ENCODE measurements around the gene TMEM130.
"Not testable (repeated sequence)": the region's sequence is repeated elsewhere in the genome, so short reads cannot be mapped to it uniquely, and the experiment has no call there.

Gene TMEM130

DNA sequence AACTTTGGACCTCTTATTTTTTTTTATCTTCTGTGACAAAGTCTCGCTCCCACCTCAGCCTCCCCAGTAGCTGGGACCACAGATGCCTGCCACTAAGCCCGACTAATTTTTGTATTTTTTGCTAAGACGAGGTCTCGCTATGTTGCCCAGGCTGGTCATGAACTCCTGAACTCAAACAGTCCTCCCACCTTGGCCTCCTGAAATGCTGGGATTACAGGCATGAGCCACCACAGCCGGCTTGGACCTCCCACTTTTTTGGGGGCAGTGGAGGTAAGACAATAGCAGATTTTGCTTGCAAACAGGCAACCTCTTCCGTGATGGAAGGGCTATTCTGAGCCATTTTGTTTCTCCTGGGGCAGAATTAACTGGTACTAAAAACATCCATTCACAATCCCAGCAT, 7.3 kb upstream of the TMEM130 start:
- no peak for DNase-seq

DNA sequence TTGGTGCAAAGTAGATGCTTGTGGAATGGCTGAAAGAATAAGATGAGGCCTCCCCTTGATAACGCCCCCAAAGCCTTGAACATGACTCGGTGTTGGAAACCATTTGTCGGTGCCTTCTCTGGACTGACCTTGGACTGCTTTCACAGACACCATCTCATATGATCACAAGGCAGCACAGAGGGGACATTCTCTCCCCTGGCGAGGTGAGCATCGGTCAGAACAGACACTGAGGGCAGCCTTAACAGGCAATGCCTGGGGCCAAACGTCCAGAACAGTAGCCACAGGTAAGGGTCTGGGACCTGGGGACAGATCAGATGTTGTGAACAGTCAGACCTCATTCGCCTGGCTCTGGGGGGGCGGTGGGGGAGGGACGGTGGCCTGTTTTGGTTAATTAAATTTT, 5.7 kb upstream of the TMEM130 start:
- no peak for DNase-seq

DNA sequence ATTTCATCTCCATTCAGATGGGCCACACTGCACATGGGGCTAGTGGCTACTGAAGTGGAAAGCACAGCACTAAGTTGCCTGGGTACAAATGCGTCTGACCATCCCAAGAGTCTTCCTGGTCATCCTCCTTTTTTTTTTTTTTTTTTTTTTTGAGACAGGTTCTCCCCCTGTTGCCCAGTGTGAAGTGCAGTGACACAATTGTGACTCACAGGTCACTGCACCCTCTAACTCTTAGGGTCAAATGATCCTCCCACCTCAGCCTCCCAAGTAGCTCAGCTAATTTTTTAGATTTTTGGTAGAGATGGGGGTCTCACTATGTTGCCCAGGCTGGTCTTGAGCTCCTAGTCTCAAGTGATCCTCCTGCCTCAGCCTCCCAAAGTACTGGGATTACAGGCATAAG, 5.1 kb upstream of the TMEM130 start:
- no peak for DNase-seq

DNA sequence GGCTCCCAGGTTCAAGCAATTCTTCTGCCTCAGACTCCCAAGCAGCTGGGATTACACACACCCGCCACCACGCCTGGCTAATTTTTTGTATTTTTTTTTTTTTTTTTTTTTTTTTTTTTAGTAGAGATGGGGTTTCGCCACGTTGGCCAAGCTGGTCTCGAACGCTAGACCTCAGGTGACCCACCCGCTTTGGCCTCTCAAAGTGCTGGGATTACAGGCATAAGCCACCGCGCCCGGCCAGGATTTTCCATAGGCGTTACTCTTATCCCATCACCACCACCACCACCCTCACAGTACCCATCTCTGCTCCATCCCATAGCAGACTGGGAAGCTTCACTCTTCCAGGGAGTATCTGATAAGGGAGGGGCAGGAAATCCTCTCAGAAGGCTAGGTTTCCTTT, 3.8 kb upstream of the TMEM130 start:
- not testable (repeated sequence) for DNase-seq

DNA sequence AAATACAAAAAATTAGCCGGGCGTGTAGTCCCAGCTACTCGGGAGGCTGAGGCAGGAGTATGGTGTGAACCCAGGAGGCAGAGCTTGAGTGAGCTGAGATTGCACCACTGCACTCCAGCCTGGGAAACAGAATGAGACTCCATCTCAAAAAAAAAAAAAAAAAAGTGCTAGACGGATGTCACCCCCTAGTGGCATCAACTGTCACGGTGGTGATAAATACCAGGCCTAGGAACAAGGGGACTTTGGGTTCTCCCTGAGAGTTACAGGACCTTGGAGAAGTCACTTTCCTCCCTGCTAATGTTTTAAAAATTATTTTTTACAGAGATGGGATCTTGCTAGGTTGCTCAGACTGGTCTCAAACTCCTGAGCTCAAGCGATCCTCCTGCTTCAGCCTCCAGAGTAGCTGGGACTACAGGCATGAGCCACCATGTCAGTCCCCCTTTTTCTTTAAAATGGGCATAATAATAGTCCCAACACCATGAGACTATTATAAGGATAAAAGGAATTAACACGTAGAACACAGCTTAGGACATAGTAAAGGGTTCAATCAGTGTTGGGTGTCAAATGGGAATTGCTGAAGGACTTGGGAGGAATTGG, 2.6 kb upstream of the TMEM130 start:
- DNase-seq: peak; percentile 34

DNA sequence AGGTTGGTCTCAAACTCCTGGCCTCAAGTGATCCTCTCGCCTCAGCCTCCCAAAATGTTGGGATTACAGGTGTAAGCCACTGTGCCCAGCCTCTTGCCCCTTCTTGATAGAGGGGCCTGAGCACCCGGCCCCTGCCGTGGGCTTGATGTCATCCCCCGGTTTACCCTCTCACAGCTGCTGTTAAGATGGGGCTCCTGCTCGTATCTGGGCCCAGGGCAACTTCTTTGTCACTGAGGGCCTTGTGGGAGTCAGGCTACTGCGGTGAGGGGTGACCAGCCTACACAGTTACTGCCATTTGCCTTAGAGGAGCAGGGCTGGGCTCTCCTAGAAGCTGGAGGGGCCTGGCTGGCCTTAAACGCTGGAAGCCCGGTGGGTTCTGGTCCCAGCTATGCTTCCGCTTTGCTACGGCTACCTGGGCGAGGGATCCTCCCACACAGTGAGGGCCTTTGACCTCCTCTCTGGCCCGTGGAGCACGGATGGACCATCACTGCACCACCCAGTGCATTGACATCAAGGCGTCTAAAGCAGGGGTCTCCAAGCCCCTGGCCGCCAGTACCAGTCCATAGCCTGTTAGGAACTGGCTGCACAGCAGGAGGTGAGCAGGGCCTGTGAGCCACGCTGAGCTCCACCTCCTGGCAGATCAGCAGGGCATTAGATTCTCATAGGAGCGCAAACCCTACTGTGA, 1.1 kb upstream of the TMEM130 start:
- DNase-seq: no peak

DNA sequence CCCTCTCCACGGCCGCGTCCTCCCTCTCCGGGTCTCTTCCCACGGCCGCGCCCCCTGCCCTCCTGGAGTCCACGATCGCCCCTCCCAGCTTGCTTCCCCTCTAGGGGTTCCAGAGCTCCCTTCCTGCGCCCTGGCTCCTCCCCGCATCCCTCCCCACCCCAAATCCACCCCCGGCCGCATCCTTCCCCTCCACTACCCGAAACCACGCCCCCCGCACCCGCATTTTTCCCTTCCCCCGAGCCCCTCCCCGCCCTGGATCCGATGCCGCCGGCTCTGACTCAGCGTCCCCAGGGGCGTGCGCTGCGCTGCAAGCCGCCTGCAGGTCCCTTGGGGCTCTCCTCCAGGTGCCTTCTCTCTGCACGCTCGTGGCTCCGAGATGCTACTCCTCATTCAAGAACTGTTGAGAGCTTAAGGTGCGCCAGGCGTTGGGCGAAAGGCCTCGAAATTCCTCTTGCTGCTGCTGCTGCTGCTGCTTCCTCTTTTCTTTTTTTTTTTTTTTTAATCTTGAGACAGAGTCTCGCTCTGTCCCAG, 372 bp upstream of the TMEM130 start:
- DNase-seq: peak; percentile 90

DNA sequence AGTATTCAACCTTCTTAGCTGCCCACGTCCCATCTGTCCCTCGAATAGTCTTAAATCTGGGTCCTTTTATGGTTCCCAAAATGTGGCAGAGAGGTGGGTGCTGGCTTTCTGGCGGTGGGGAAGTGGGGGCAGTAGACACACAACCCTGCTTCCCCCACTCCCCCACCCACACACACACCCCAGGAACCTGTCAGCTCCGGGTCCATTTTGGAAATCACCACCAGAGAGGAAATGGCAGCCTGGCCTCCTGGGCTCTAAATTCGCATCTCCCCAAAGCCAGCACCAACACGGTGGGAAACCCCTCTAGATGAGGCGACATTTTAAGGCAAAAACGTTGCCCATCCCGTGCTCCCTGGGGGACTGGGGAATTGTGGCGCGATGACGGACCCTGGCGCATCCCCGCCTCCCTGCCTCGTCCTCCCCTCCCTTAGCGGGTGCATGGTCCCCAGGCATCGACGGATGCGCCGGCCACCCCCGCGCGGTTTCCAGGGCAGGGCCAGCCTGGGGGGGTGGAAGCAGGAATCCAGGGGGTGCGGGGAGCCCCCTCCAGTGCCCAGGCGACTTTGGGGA, 702 bp downstream of the TMEM130 start:
- DNase-seq: peak; percentile 7

DNA sequence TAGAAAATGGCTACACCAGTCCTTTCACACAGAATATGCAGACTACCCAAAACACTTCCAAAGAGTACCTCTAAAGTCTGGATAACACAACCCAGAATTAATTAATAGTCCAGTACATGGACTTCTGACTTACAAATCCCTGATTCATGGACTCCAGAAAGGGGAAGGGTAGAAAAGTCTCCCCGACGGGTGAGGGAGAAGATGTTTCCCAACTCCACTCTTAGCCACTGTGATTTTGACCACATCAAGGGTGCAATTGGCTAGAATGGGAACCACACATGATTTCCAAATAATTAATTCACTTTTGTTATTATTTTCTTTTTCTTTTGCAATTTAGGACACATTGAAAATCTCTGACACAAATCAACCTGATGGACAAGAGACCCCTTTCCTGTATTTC, 1.4 kb downstream of the TMEM130 start:
- DNase-seq: no peak

DNA sequence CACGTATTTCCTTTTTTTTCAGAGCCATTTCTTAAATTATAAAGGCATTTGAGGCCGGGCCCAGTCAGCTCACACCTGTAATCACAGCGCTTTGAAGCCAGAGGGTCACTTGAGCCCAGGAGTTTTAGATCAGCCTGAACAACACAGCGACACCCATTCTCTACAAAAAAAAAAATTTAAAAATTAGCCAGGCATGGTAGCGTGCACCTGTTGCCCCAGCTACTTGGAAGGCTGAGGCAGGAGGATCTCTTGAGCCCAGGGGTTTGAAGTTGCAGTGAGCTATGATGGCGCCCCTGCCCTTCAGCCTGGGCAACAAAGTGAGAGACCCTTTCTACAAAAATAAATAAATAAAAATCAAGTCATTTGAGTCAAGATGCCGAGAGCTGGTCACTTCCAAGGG, 3.0 kb downstream of the TMEM130 start:
- DNase-seq: peak; percentile 51

DNA sequence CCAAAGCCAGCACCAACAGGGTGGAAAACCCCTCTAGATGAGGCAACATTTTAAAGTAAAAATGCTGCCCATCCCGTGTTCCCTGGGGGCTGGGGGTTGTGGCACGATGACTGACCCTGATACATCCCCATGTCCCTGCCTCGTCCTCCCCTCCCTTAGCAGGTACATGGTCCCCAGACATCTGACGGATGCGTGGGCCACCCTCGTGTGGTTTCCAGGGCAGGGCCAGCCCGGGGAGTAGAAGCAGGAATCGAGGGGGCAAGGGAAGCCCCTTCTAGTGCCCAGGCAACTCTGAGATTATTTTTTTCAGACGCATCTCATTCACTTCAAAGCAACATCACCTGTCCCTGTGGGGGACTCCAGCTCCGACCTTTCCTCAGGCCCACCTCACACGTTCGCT, 3.5 kb downstream of the TMEM130 start:
- no peak for DNase-seq

DNA sequence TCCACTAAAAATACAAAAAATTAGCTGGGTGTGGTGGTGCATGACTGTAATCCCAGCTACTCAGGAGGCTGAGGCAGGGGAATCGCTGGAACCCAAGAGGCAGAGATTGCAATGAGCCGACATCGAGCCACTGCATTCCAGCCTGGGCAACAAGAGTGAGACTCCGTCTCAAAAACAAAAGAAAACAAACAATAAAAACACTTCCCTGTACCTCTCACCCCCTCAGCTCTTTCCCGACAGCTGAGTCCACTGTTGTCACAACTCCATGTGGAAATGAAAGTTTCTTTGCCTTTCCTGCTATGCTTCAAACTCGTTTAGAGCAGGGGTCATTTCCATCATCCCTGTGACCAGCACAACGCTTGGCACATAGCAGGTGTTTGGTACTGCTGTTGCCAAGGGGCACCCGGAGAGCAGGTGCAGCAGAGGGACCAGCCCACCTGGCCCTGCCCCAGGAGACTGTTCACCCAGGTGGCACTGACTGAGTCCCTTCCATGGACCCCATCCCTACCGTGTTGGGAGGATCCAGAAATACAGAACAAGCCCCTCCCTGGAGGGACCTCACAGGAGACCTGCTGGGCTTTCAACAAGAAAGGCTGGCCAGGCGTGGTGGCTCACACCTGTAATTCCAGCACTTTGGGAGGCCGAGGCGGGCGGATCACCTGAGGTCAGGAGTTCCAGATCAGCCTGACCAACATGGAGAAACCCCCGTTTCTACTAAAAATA, 4.9 kb downstream of the TMEM130 start:
- no peak for DNase-seq

DNA sequence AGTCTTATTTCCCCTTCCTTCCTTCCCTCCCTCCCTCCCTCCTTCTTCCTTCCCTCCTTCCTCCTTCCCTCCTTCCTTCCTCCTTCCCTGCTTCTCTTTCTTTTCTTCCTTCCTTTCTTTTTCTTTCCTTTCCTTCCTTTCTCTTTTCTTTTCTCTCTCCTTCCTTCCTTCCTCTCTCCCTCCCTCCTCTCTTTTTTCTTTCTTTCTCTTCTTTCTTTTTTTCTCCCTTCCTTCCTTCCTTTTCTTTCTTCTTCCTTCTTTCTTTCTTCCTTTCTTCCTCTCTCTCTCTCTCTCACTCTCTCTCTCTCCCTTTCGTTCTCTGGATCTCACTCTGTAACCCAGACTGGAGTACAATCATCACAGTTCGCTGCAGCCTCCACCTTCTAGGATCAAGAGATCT, 6.2 kb downstream of the TMEM130 start:
- no peak for DNase-seq

DNA sequence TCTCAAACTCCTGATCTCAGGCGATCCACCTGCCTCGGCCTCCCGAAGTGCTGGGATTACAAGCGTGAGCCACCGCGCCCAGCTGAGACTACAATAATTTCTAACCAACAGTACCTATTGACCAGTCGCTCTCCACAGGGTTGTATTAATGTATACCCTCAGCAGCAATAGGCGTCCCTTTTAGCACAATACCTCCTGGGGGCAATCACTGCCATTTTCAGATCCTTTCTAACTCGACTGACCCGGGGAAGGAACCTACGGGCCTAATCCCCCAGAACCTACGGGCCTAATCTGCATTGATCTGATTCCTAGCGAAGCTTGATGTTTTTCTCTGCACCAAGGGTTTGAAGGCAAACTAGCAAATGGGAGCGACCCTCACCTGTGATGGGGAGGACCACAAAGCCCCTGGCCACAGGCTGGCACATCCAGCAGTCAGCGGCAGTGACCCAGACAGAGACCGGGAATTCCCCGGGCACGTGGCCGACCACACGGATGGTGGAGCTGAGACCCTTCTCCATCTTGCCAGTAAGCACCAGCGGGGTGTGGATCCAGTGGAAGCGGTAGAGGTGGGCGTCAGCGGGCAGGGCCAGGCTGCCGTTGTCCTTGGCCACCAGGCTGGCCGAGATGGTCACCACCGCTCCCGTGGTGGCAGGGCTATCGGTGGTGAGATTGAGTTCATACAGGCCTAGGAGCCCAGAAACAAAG, 6.9 kb downstream of the TMEM130 start:
- no peak for DNase-seq

DNA sequence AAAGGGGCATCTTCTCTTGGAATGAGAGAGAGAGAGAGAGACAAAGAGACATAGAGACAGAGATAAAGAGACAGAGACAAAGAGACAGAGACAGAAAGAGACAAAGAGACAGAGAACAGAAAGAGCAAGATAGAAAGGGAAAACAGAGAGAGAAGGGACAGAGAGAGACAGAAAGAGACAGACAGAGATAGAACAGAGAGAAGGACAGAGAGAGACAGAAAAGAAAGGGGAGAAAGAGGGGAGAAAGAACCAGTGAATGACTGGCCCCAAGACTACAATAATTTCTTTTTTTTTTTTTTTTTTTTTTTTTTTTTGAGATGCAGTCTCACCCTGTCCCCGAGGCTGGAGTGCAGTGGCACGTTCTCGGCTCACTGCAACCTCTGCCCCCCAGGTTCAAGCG, 7.6 kb downstream of the TMEM130 start:
- DNase-seq: no peak

DNA sequence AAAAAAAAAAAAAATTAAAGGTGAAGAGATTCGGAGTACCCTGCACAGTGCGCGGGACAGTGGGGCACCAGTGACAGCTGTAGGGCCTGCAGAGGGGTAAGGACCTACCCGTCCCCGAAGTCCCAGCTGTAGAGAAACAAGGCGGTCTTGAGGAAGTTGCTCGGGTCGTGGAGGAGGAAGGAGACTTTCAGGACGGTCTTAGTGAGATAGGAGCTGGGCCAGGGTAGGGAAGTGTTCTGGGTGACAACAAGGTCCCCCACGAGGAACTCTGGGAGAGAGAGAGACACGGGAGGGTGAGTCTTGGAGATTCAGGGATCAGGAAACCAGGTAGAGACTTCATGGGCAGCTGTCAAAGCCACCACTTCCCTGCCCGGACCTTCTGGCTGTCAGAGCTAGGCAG, 9.7 kb downstream of the TMEM130 start:
- no peak for DNase-seq

DNA sequence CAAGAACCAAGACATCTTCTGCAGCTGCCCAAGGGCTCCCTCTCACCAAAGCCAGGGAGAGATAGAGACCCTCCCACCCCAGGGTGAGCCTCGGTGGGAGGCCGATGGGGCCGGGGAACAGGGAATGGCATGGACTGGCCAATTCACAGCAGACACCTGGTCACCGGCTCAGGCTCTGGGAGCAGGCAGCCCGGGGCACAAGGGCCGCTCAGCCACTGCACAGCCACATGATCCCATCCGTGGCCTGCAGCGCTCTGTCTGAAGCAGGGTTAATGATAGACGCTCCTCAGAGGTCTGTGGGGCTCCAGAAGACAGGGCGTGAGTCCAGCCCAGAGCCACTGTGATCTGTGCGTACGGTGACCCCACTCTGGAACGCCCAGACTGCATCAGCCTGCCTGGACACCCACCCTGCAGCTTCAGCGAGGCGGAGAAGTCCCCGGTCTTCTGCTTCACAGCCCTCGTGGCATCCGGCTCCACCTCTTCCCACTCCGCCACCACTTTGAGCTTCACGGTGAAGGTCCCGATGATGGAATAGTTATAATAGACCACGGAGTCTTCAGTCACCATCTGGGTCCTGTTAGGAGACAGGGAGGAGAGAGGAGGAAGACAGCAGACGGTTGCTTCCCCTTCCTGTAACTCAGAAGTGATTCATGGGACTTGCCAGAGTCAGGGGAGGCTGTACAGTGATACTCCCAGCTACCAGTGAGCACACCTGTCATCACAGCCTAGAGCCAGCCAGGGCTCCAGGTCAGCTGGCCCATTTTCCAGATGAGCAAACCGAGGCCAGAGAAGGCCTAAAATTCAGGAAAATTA, 14.0 kb downstream of the TMEM130 start:
- no peak for DNase-seq

DNA sequence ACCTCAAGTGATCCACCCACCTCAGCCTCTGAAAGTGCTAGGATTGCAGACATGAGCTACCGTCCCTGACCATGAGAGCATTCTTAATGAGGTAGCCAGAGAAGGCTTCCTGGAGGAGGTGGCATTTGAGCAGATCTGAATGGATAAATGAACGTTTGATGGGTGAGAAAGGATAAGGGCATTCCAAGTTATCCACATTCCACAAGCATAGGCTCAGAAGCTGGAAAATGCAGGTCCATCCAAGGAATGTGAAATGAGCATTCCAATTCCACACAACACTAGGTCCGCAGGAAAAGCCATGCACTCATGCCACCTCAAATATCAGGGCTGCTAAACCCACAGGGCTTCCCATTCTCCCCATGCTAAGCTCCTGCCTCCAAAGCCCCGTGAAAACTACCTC, 17.0 kb downstream of the TMEM130 start:
- DNase-seq: no peak

DNA sequence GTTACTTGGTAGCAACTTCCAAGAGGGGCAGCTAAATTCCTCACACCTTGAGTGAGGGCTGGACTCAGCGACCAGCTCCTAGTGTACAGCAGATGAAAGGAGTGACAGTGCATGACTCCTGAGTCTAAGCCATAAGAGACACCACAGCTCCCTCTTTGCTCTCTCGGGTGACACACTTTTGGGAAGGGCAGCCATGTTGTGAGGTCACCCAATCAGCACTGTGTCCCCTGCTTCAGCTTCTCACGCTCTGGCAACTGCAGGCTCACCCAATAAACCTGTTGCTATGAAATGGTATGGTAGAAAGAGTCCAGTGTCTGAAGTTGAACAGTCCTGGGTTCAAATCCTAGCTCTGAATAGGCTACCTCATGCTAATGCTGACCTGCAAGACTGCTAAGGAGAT, 20.9 kb downstream of the TMEM130 start:
- no peak for DNase-seq

DNA sequence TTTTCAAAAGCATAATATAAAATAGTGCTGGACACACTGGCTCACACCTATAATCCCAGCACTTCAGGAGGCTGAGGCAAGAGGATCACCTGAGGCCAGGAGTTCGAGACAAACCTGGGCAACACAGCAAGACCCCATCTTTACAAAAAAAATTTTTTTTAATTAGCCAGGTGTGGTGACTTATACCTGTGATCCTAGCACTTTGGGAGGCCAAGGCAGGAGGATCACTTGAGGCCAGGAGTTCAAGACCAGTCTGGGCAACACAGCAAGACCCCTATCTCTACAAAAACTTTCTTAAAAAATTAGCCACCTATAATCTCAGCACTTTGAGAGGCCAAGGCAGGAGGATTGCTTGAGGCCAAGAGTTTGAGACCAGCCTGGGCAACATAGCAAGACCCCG, 27.3 kb downstream of the TMEM130 start:
- not testable (repeated sequence) for DNase-seq

DNA sequence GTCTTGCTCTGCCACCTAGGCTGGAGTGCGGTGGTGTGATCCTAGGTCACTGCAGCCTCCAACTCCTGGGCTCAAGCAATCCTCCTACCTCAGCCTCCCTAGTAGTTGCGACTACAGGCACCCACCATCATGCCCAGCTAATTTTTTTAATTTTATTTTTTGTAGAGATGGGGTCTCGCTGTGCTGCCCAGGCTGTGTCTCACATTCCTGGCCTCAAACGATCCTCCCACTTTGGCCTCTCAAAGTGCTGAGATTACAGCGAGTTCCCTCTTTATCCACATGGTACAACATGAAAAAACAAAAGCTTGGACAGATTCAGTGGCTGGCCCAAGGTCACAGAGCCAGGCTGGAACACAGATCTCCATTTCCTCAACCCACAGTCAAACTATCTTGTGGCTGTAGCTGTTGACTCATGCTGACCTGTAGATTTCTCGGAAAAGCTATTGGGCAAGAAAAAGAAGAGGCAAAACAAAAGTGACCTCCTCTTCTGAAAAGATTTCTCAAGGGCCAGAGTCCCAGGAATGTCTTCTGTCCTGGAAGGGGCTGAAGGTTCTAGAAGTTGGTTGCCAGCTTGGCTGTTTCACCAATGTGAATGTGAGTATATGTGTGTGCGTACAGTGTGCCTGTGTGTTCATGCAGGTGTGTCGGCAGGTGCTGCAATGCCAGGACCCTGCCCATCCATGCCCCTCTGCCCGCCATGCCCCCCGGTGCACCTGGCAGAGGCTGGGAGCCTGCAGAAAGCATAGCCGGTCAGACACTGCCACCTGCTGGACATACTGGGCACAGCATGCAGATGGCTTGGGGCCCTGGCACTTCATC, 28.4 kb downstream of the TMEM130 start:
- DNase-seq: peak; percentile 41

Measured in NCI-H2171 treated with DMSO at 0.1 percent for 48 hours (cell line).